Mesenchymal stem cell (in vitro differentiated cells and primary cell): ENCODE data around the gene OR4D10. TPM values are rescaled to one million over a fixed set of nuclear protein-coding genes. Genes with fewer than 3 reads are reported as not detected.

ENCODE experiments used
- DNase-seq: peaks from one replicate; pipeline ENCODE4 v3.0.0-alpha.2; 2013
- H2AFZ ChIP-seq: one replicate; pipeline ENCODE4 v1.6.1; 2013; ENCODE audit warnings: low read depth, mild to moderate bottlenecking, control low read depth, inconsistent platforms, low read length, moderate library complexity
- H2AK5ac ChIP-seq: 2 replicates; pipeline ENCODE4 v1.6.1; 2013; ENCODE audit warnings: low read length, moderate library complexity, mild to moderate bottlenecking, inconsistent platforms; ENCODE audit not compliant: severe bottlenecking
- H2BK120ac ChIP-seq: one replicate; pipeline ENCODE4 v1.6.1; 2013; ENCODE audit warnings: low read depth, mild to moderate bottlenecking, inconsistent platforms, low read length, moderate library complexity
- H2BK12ac ChIP-seq, 2 experiments: one replicate each; pipeline ENCODE4 v1.6.1; 2013; ENCODE audit warnings: inconsistent platforms in 2 of 2, low read length in 2 of 2, mild to moderate bottlenecking in 2 of 2, moderate library complexity in 2 of 2, control low read depth in 1 of 2
- H2BK15ac ChIP-seq: one replicate; pipeline ENCODE4 v1.6.1; 2013; ENCODE audit warnings: mild to moderate bottlenecking, low read depth, inconsistent platforms; ENCODE audit not compliant: poor library complexity, severe bottlenecking
- H2BK5ac ChIP-seq: 2 replicates; pipeline ENCODE4 v1.6.1; 2013; ENCODE audit warnings: low read depth, mild to moderate bottlenecking, low read length, control low read depth, inconsistent platforms; ENCODE audit not compliant: poor library complexity, severe bottlenecking
- H3K14ac ChIP-seq, 2 experiments: one replicate each; pipeline ENCODE4 v1.6.1; 2013; ENCODE audit warnings: inconsistent platforms in 2 of 2, low read length in 2 of 2, control low read depth in 1 of 2, mild to moderate bottlenecking in 1 of 2, moderate library complexity in 1 of 2
- H3K18ac ChIP-seq, 2 experiments: one replicate each; pipeline ENCODE4 v1.6.1; 2013; ENCODE audit warnings: inconsistent platforms in 2 of 2, low read length in 2 of 2, control low read depth in 1 of 2, low read depth in 1 of 2, mild to moderate bottlenecking in 1 of 2
- H3K23ac ChIP-seq, 2 experiments: one replicate each; pipeline ENCODE4 v1.6.1; 2013; ENCODE audit warnings: inconsistent platforms in 2 of 2, low read length in 2 of 2, mild to moderate bottlenecking in 2 of 2, moderate library complexity in 2 of 2, control low read depth in 1 of 2
- H3K27ac ChIP-seq: 2 replicates; pipeline ENCODE4 v1.5.1; 2013; ENCODE audit warnings: mild to moderate bottlenecking, moderate library complexity, low read length, control low read depth, inconsistent platforms; ENCODE audit not compliant: poor library complexity, severe bottlenecking
- H3K27me3 ChIP-seq, 2 experiments: 2 replicates each; pipeline versions ENCODE4 v1.6.1 to v1.7.0; 2013; ENCODE audit warnings: low read length in 2 of 2, mild to moderate bottlenecking in 2 of 2, moderate library complexity in 2 of 2, control low read depth in 1 of 2, inconsistent platforms in 1 of 2; ENCODE audit not compliant: control insufficient read depth in 1 of 2, insufficient read depth in 1 of 2
- H3K36me3 ChIP-seq, 2 experiments: 2 replicates each; pipeline versions ENCODE4 v1.6.1 to v1.7.0; 2013; ENCODE audit warnings: low read length in 2 of 2, control low read depth in 1 of 2, inconsistent platforms in 1 of 2, low read depth in 1 of 2, mild to moderate bottlenecking in 1 of 2; ENCODE audit not compliant: insufficient read depth in 2 of 2, control insufficient read depth in 1 of 2
- H3K4ac ChIP-seq, 2 experiments: one replicate each; pipeline ENCODE4 v1.6.1; 2013; ENCODE audit warnings: inconsistent platforms in 2 of 2, low read length in 2 of 2, mild to moderate bottlenecking in 2 of 2, moderate library complexity in 2 of 2, control low read depth in 1 of 2, low read depth in 1 of 2
- H3K4me1 ChIP-seq: 2 replicates; pipeline ENCODE4 v1.6.1; 2013; ENCODE audit warnings: low read depth, low read length, control low read depth; ENCODE audit not compliant: control insufficient read depth, insufficient read depth
- H3K4me2 ChIP-seq: 2 replicates; pipeline ENCODE4 v1.6.1; 2013; ENCODE audit warnings: low read length, mild to moderate bottlenecking, inconsistent platforms; ENCODE audit not compliant: poor library complexity, severe bottlenecking
- H3K4me3 ChIP-seq, 2 experiments: 2 replicates each; pipeline versions ENCODE4 v1.5.1 to v1.7.0; 2013; ENCODE audit warnings: low read length in 2 of 2, mild to moderate bottlenecking in 2 of 2, control low read depth in 1 of 2, low read depth in 1 of 2; ENCODE audit not compliant: insufficient read depth in 1 of 2
- H3K79me1 ChIP-seq: replicated peaks from 2 replicates; pipeline ENCODE4 v1.6.1; 2013; ENCODE audit warnings: mild to moderate bottlenecking, control low read depth, low read length, inconsistent platforms; ENCODE audit not compliant: poor library complexity, severe bottlenecking
- H3K9ac ChIP-seq: 2 replicates; pipeline ENCODE4 v1.7.0; 2013; ENCODE audit warnings: mild to moderate bottlenecking, low read length, moderate library complexity
- H3K9me3 ChIP-seq: 2 replicates; pipeline ENCODE4 v1.7.0; 2013; ENCODE audit warnings: mild to moderate bottlenecking, low read length; ENCODE audit not compliant: control insufficient read depth
- H4K8ac ChIP-seq: one replicate; pipeline ENCODE4 v1.6.1; 2013; ENCODE audit warnings: inconsistent platforms, mild to moderate bottlenecking, low read length, moderate library complexity
- H4K91ac ChIP-seq: one replicate; pipeline ENCODE4 v1.6.1; 2013; ENCODE audit warnings: mild to moderate bottlenecking, low read length, inconsistent platforms
- WGBS: methylation state at CpG from one replicate; pipeline ENCODE4 v1.1.7; 2013; ENCODE audit warnings: mixed read lengths; 5-methylcytosine and 5-hydroxymethylcytosine counted together
- polyA plus RNA-seq, 2 experiments: library from polyadenylated mRNA; stranded (reverse); fragments of 200-250 nt; gene quantifications; one replicate each; pipeline ENCODE4 v1.2.3, GENCODE V29; 2013

The OR4D10 gene
- not detected for polyA plus RNA-seq (2013, experiment 1 of 2)
- polyA plus RNA-seq (2013, experiment 2 of 2) = not detected

- no peak within 1 kb of the TSS for H3K27ac ChIP-seq
- no peak within 1 kb of the TSS for H4K91ac ChIP-seq
- H2BK15ac ChIP-seq = no peak within 1 kb of the TSS
- H3K4me2 ChIP-seq = no peak within 1 kb of the TSS
- H2BK5ac ChIP-seq = no peak within 1 kb of the TSS
- H3K27me3 ChIP-seq = no peaks in the 10 kb centered on the region
- DNase-seq = no peak
- H3K4me1 ChIP-seq = no peaks in the 10 kb centered on the region
- H3K14ac ChIP-seq = no peak within 1 kb of the TSS
- H3K4ac ChIP-seq = no peak within 1 kb of the TSS
- H4K8ac ChIP-seq = no peak within 1 kb of the TSS
- H2AK5ac ChIP-seq = no peak within 1 kb of the TSS
- H2BK12ac ChIP-seq = no peak within 1 kb of the TSS
- H3K9ac ChIP-seq = no peak within 1 kb of the TSS
- H3K36me3 ChIP-seq = no peaks in the 10 kb centered on the region
- H2AFZ ChIP-seq = no peak within 1 kb of the TSS
- H3K18ac ChIP-seq = no peak within 1 kb of the TSS
- no peak within 1 kb of the TSS for H2BK120ac ChIP-seq
- H3K23ac ChIP-seq = no peak within 1 kb of the TSS
- H3K9me3 ChIP-seq = no peaks in the 10 kb centered on the region
- no peak within 1 kb of the TSS for H3K4me3 ChIP-seq
- H3K79me1 ChIP-seq = no peaks in the 10 kb centered on the region
Measured at GRCh38 chr11:59473015-59473414, at the start of gene OR4D10. Gene OR4D10, plus strand, starts transcription at chr11:59473315. Its CDS starts 4,115 bp downstream, at chr11:59477430.

DNA sequence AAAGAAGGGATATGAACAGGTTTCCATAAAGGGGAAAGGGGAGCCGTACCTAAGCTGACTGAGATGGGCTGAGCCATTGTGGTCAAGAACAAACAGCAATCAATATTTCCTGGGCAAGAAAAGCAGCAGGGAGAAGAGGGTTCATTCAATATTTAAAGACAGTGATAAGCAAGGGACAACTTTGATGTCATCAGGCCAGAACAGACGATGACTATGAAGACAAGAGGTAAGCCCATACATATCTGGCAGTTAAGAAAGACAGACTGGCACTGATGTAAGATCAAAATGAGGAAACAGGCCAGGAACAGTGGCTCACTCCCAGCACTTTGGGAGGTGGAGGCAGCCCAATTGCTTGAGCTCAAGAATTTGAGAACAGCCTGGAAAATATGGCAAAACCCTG is 49.3 kb upstream of the OR4D10 start:
- H3K9ac ChIP-seq = no peak overlapping the region
- DNase-seq = no peak
- H4K8ac ChIP-seq = no peak overlapping the region
- H3K14ac ChIP-seq = no peak overlapping the region
- no peak overlapping the region for H2BK120ac ChIP-seq
- no peak overlapping the region for H3K4me3 ChIP-seq
- no peak overlapping the region for H2BK15ac ChIP-seq
- no peaks in the 10 kb centered on the region for H3K79me1 ChIP-seq
- no peak overlapping the region for H3K18ac ChIP-seq
- H3K23ac ChIP-seq = no peak overlapping the region
- H3K4me2 ChIP-seq = no peak overlapping the region
- H3K4ac ChIP-seq = no peak overlapping the region
- H3K27me3 ChIP-seq = no peaks in the 10 kb centered on the region
- H2BK12ac ChIP-seq = no peak overlapping the region
- H3K9me3 ChIP-seq = no peaks in the 10 kb centered on the region
- WGBS = 75% methylated on average over 2 of the region's 2 CpGs
- H4K91ac ChIP-seq = no peak overlapping the region
- H2AK5ac ChIP-seq = no peak overlapping the region
- no peaks in the 10 kb centered on the region for H3K36me3 ChIP-seq
- H2AFZ ChIP-seq = no peak overlapping the region
- no peak overlapping the region for H2BK5ac ChIP-seq
- no peak overlapping the region for H3K27ac ChIP-seq
- H3K4me1 ChIP-seq = no peaks in the 10 kb centered on the region

- Histone ChIP-seq H3K4me2 (no peak overlapping the region), H3K4me3 (no peak overlapping the region), H3K9me3 (no peaks in the 10 kb centered on the region), H2BK120ac (no peak overlapping the region), H3K27ac (no peak overlapping the region), H3K27me3 (no peaks in the 10 kb centered on the region), H2BK5ac (no peak overlapping the region), H3K9ac (no peak overlapping the region), H3K18ac (no peak overlapping the region), H2AK5ac (no peak overlapping the region), H3K4ac (no peak overlapping the region), H3K14ac (no peak overlapping the region), H2BK12ac (no peak overlapping the region), H4K8ac (no peak overlapping the region), H3K23ac (no peak overlapping the region), H2BK15ac (no peak overlapping the region), H3K79me1 (no peaks in the 10 kb centered on the region), H3K36me3 (no peaks in the 10 kb centered on the region), H3K4me1 (no peaks in the 10 kb centered on the region), H2AFZ (no peak overlapping the region), H4K91ac (no peak overlapping the region)
- 49% methylated on average over 4 of the region's 4 CpGs for WGBS
- no peak for DNase-seq
Measured at GRCh38 chr11:59425131-59425530, 48.0 kb upstream of the OR4D10 start.

GRCh38 chr11:59426361-59427067 is 46.6 kb upstream of the OR4D10 start, which contains the start of gene OR5A2:
Gene OR5A2, minus strand, starts transcription at chr11:59426413. Its CDS starts 3,460 bp downstream, at chr11:59422953.
- no peaks in the 10 kb centered on the region for H3K9me3 ChIP-seq
- no peak within 1 kb of the TSS for H2BK5ac ChIP-seq
- no peak within 1 kb of the TSS for H2BK120ac ChIP-seq
- H2BK15ac ChIP-seq = no peak within 1 kb of the TSS
- no peak within 1 kb of the TSS for H3K9ac ChIP-seq
- 25% methylated on average over 3 of the region's 5 CpGs for WGBS
- H3K27ac ChIP-seq = no peak within 1 kb of the TSS
- H3K4me3 ChIP-seq = no peak within 1 kb of the TSS
- DNase-seq = no peak
- no peak within 1 kb of the TSS for H2BK12ac ChIP-seq
- no peak within 1 kb of the TSS for H3K23ac ChIP-seq
- no peaks in the 10 kb centered on the region for H3K4me1 ChIP-seq
- H3K18ac ChIP-seq = no peak within 1 kb of the TSS
- H2AK5ac ChIP-seq = no peak within 1 kb of the TSS
- no peak within 1 kb of the TSS for H3K4me2 ChIP-seq
- H3K79me1 ChIP-seq = no peaks in the 10 kb centered on the region
- H2AFZ ChIP-seq = no peak within 1 kb of the TSS
- H3K27me3 ChIP-seq = peaks cover 0 to 3% of the 10 kb centered on the region in 2 experiments
- no peak within 1 kb of the TSS for H4K8ac ChIP-seq
- no peaks in the 10 kb centered on the region for H3K36me3 ChIP-seq
- no peak within 1 kb of the TSS for H3K14ac ChIP-seq
- no peak within 1 kb of the TSS for H4K91ac ChIP-seq
- no peak within 1 kb of the TSS for H3K4ac ChIP-seq
